Stimulated activated CD4-positive, alpha-beta T cell treated with anti-CD3 and anti-CD28 coated beads, Interleukin-2, amount 100 ng/mL, for 48 hours (primary cell): ENCODE data around the gene HOXB9.

Experiments used
- DNase-seq, 2 donors: peaks; one replicate each; pipeline ENCODE4 v3.0.0-alpha.2; 2020

The HOXB9 gene

GRCh38 chr17:48626245-48627117 is at the start of gene HOXB9:
TSS of gene HOXB9 (minus strand) at chr17:48626358. CDS start at chr17:48626269, 89 bp downstream.
- no peak for DNase-seq

GRCh38 chr17:48672340-48672739 is 46.2 kb upstream of the HOXB9 start:
- no peak for DNase-seq

GRCh38 chr17:48671697-48672171 is 45.6 kb upstream of the HOXB9 start:
- peak; percentile 71 for DNase-seq

GRCh38 chr17:48663134-48663924 is 37.2 kb upstream of the HOXB9 start:
- DNase-seq: no peak

- DNase-seq: no peak
Measured at GRCh38 chr17:48655913-48656312, 29.8 kb upstream of the HOXB9 start.

- no peak for DNase-seq
Measured at GRCh38 chr17:48649741-48650140, 23.6 kb upstream of the HOXB9 start.

- no peak for DNase-seq
Measured at GRCh38 chr17:48647963-48648245, 21.7 kb upstream of the HOXB9 start.

GRCh38 chr17:48647103-48647962 is 21.2 kb upstream of the HOXB9 start:
- no peak for DNase-seq

- no peak for DNase-seq
Measured at GRCh38 chr17:48646183-48647102, 20.3 kb upstream of the HOXB9 start.

GRCh38 chr17:48645639-48646182 is 19.6 kb upstream of the HOXB9 start:
- DNase-seq: no peak

GRCh38 chr17:48644910-48645557 is 18.9 kb upstream of the HOXB9 start:
- no peak for DNase-seq

GRCh38 chr17:48644159-48644558 is 18.0 kb upstream of the HOXB9 start:
- no peak for DNase-seq

- DNase-seq: no peak
Measured at GRCh38 chr17:48643697-48644012, 17.5 kb upstream of the HOXB9 start.

GRCh38 chr17:48642843-48643696 is 16.9 kb upstream of the HOXB9 start:
- DNase-seq: no peak

GRCh38 chr17:48642059-48642842 is 16.1 kb upstream of the HOXB9 start:
- DNase-seq: no peak

GRCh38 chr17:48641541-48642058 is 15.4 kb upstream of the HOXB9 start:
- DNase-seq: no peak

GRCh38 chr17:48640858-48641180 is 14.7 kb upstream of the HOXB9 start:
- DNase-seq: no peak

GRCh38 chr17:48639982-48640857 is 14.1 kb upstream of the HOXB9 start:
- no peak for DNase-seq
